Measurements from ENCODE around the gene CACNA1D.

Gene CACNA1D

GRCh38 chr3:53833700-53834099 lies 339.3 kb downstream of the CACNA1D start:
- no peak for DNase-seq

- DNase-seq, result no peak
Measured at GRCh38 chr3:53834429-53835095, 340.2 kb downstream of the CACNA1D start.

- DNase-seq, result no peak
Measured at GRCh38 chr3:53835257-53835656, 340.8 kb downstream of the CACNA1D start.

- DNase-seq, result no peak
Measured at GRCh38 chr3:53836084-53836872, 341.9 kb downstream of the CACNA1D start.

GRCh38 chr3:53837331-53837730 lies 342.9 kb downstream of the CACNA1D start:
- DNase-seq, result no peak

- DNase-seq, result peak; percentile 56 to 65
Measured at GRCh38 chr3:53841296-53841695, 346.9 kb downstream of the CACNA1D start.

GRCh38 chr3:53842436-53843194 lies 348.2 kb downstream of the CACNA1D start:
- peak; percentile 58 to 61 for DNase-seq

GRCh38 chr3:53843195-53844177 lies 349.1 kb downstream of the CACNA1D start:
- DNase-seq, result no peak

- no peak for DNase-seq
Measured at GRCh38 chr3:53844262-53845102, 350.1 kb downstream of the CACNA1D start.

GRCh38 chr3:53845103-53845880 lies 350.9 kb downstream of the CACNA1D start:
- DNase-seq, result no peak

- no peak for DNase-seq
Measured at GRCh38 chr3:53845881-53846133, 351.4 kb downstream of the CACNA1D start.

- no peak for DNase-seq
Measured at GRCh38 chr3:53846134-53846850, 351.9 kb downstream of the CACNA1D start, which contains the start of the genes CHDH and IL17RB. CHDH (minus strand) TSS chr3:53846419; CDS start chr3:53824008, 22,411 bp downstream. IL17RB (plus strand) TSS chr3:53846568; CDS start chr3:53846589, 21 bp downstream.

- no peak for DNase-seq
Measured at GRCh38 chr3:53846851-53847155, 352.4 kb downstream of the CACNA1D start.

GRCh38 chr3:53849916-53850315 lies 355.5 kb downstream of the CACNA1D start:
- DNase-seq, result no peak

- peak in 1 of 2 experiments; percentile 9 for DNase-seq
Measured at GRCh38 chr3:53850895-53851294, 356.5 kb downstream of the CACNA1D start.

GRCh38 chr3:53856964-53857363 lies 362.6 kb downstream of the CACNA1D start:
- no peak for DNase-seq

- DNase-seq, result no peak
Measured at GRCh38 chr3:53858096-53858741, 363.8 kb downstream of the CACNA1D start.

GRCh38 chr3:53859178-53859577 lies 364.8 kb downstream of the CACNA1D start:
- no peak for DNase-seq

GRCh38 chr3:53860196-53860595 lies 365.8 kb downstream of the CACNA1D start:
- DNase-seq, result no peak

GRCh38 chr3:53862241-53862640 lies 367.8 kb downstream of the CACNA1D start:
- no peak for DNase-seq
